Measurements from ENCODE around the gene RBM41.

DNA sequence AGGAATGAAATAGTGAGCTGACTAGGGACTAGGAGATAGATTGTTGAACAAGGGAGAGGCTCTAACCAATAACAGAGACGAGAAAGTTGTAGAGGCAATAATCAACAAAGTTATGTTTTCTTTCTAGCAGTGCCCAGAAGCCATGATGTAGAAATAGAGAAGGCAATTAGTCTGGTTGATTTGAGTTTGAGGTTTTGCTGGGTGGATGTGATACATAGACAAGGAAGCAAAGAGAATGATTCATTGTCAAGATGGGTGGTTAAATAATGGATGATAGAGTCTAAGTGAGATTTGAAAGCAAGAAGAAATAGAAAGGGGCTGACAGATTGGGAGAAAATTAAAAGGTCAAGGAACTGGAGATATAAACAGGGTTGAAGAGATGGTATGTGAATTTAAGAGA, 11.2 kb downstream of the RBM41 start:
- no peak for TF ChIP-seq POLR2A (IDR thresholded peaks at IDR 0.05)
- TF ChIP-seq, protein P1, sequence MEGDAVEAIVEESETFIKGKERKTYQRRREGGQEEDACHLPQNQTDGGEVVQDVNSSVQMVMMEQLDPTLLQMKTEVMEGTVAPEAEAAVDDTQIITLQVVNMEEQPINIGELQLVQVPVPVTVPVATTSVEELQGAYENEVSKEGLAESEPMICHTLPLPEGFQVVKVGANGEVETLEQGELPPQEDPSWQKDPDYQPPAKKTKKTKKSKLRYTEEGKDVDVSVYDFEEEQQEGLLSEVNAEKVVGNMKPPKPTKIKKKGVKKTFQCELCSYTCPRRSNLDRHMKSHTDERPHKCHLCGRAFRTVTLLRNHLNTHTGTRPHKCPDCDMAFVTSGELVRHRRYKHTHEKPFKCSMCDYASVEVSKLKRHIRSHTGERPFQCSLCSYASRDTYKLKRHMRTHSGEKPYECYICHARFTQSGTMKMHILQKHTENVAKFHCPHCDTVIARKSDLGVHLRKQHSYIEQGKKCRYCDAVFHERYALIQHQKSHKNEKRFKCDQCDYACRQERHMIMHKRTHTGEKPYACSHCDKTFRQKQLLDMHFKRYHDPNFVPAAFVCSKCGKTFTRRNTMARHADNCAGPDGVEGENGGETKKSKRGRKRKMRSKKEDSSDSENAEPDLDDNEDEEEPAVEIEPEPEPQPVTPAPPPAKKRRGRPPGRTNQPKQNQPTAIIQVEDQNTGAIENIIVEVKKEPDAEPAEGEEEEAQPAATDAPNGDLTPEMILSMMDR (IDR thresholded peaks at IDR 0.05), result no peak
